ENCODE results near the gene HMCN1. TPM values are rescaled to one million over a fixed set of nuclear protein-coding genes. Genes with fewer than 3 reads are reported as not detected.

HMCN1 gene
- polyA plus RNA-seq, 1 of the 3 experiments (the other 2 are of a cell fraction), result 59.5 TPM

GRCh38 chr1:186146974-186147373, 412.8 kb downstream of the HMCN1 start:
- POLR2A ChIA-PET, result no interaction called here
- no peak overlapping the region for H3K4me3 ChIP-seq (ENCODE audit: low read depth in 2 of 2, low read length in 1 of 2)
- no peak for DNase-seq
- TF ChIP-seq SMC3 (IDR thresholded peaks at IDR 0.05; ENCODE audit: low read depth, low read length) (no peak), GABPA (IDR thresholded peaks at IDR 0.05; ENCODE audit: low read depth) (no peak), RXRA (IDR thresholded peaks at IDR 0.05; ENCODE audit: borderline replicate concordance, low read depth) (no peak), EP300 (IDR thresholded peaks at IDR 0.05; ENCODE audit: borderline replicate concordance in 1 of 2, low read depth in 1 of 2, low read length in 1 of 2) (no peak), RAD21 (IDR thresholded peaks at IDR 0.05; ENCODE audit: low read length) (no peak), MXI1 (IDR thresholded peaks at IDR 0.05; ENCODE audit: low read depth, low read length) (no peak), CTCF (IDR thresholded peaks at IDR 0.05) (no peak), NFIC (IDR thresholded peaks at IDR 0.05; ENCODE audit: borderline replicate concordance) (no peak), POLR2AphosphoS5 (IDR thresholded peaks at IDR 0.05; ENCODE audit: low read depth, low read length) (no peak), MEF2A (IDR thresholded peaks at IDR 0.05; ENCODE audit: borderline replicate concordance, low read depth) (no peak)
- no peaks in the 10 kb centered on the region for H3K9me3 ChIP-seq
- H3K9ac ChIP-seq, result no peak overlapping the region
- peaks cover 14% of the 10 kb centered on the region for H3F3A ChIP-seq (replicated peaks; ENCODE audit: insufficient read depth)
- H3K4me2 ChIP-seq, result no peak overlapping the region
- no peaks in the 10 kb centered on the region for H3K27me3 ChIP-seq (ENCODE audit: insufficient read depth)
- CTCF ChIA-PET, result no interaction called here
- peaks cover 9 to 10% of the 10 kb centered on the region in 2 experiments; a peak in 3 of 4 replicates for H3K4me1 ChIP-seq (ENCODE audit: control insufficient read depth in 1 of 2, insufficient read depth in 2 of 2, low read depth in 1 of 2, low read length in 1 of 2)
- no peaks in the 10 kb centered on the region for H4K20me1 ChIP-seq (ENCODE audit: insufficient read depth)
- H3K9me2 ChIP-seq, result no peaks in the 10 kb centered on the region
- H2AFZ ChIP-seq (ENCODE audit: low read depth), result no peak overlapping the region
- no peak overlapping the region for H3K27ac ChIP-seq (ENCODE audit: low read depth in 2 of 2, low read length in 1 of 2)
- peaks cover 0 to 39% of the 10 kb centered on the region in 2 experiments for H3K36me3 ChIP-seq (replicated peaks in 1 of 2; ENCODE audit: control insufficient read depth in 1 of 2, insufficient read depth in 2 of 2, low read length in 1 of 2)
- WGBS (ENCODE audit: low lambda C conversion rate), result 60% methylated on average over 2 of the region's 2 CpGs
- no peaks in the 10 kb centered on the region for H3K79me2 ChIP-seq (ENCODE audit: insufficient read depth)

GRCh38 chr1:186149591-186149990, 415.4 kb downstream of the HMCN1 start:
- Histone ChIP-seq H3F3A (replicated peaks; ENCODE audit: insufficient read depth) (peaks cover 33% of the 10 kb centered on the region), H3K9ac (no peak overlapping the region), H3K4me1 (ENCODE audit: control insufficient read depth in 1 of 2, insufficient read depth in 2 of 2, low read depth in 1 of 2, low read length in 1 of 2) (peaks cover 15 to 36% of the 10 kb centered on the region in 2 experiments; a peak in 3 of 4 replicates), H3K9me3 (no peaks in the 10 kb centered on the region), H2AFZ (ENCODE audit: low read depth) (no peak overlapping the region), H3K79me2 (ENCODE audit: insufficient read depth) (no peaks in the 10 kb centered on the region), H3K27me3 (ENCODE audit: insufficient read depth) (no peaks in the 10 kb centered on the region), H3K9me2 (no peaks in the 10 kb centered on the region), H3K36me3 (replicated peaks in 1 of 2; ENCODE audit: control insufficient read depth in 1 of 2, insufficient read depth in 2 of 2, low read length in 1 of 2) (peaks cover 0 to 33% of the 10 kb centered on the region in 2 experiments), H3K4me2 (no peak overlapping the region), H3K4me3 (ENCODE audit: low read depth in 2 of 2, low read length in 1 of 2) (no peak overlapping the region), H4K20me1 (ENCODE audit: insufficient read depth) (no peaks in the 10 kb centered on the region), H3K27ac (ENCODE audit: low read depth in 2 of 2, low read length in 1 of 2) (no peak overlapping the region)
- WGBS (ENCODE audit: low lambda C conversion rate), result 37% methylated on average over 2 of the region's 2 CpGs
- POLR2A ChIA-PET, result no interaction called here
- DNase-seq, result no peak
- CTCF ChIA-PET, result interaction anchor here (0.6 kb wide), 1 partner anchor 528 kb away, joined by 3 read pairs; no protein-coding TSS in a partner anchor
- TF ChIP-seq RXRA (IDR thresholded peaks at IDR 0.05; ENCODE audit: borderline replicate concordance, low read depth) (no peak), MXI1 (IDR thresholded peaks at IDR 0.05; ENCODE audit: low read depth, low read length) (no peak), FOXM1 (IDR thresholded peaks at IDR 0.05; ENCODE audit: low read depth) (no peak), REST (IDR thresholded peaks at IDR 0.05; ENCODE audit: low read depth, low read length) (no peak), JUND (IDR thresholded peaks at IDR 0.05) (no peak), FOSL2 (IDR thresholded peaks at IDR 0.05; ENCODE audit: borderline replicate concordance, low read depth) (no peak), NRF1 (IDR thresholded peaks at IDR 0.05; ENCODE audit: low read depth, low read length) (no peak), IRF3 (IDR thresholded peaks at IDR 0.05; ENCODE audit: low read depth, low read length) (no peak), RFX5 (IDR thresholded peaks at IDR 0.05; ENCODE audit: low read length) (no peak), PBX3 (IDR thresholded peaks at IDR 0.05) (no peak), GATA2 (CRISPR knock-in tag; IDR thresholded peaks at IDR 0.05) (no peak), CHD2 (IDR thresholded peaks at IDR 0.05; ENCODE audit: low read length, partially characterized antibody) (no peak)
